Middle frontal gyrus (tissue), 1 donor: Measurements from ENCODE around the gene FCN1.

ENCODE experiments used
- DNase-seq: peaks from one replicate; pipeline ENCODE4 v3.0.0-alpha.2; 2015; ENCODE audit warnings: low spot score; ENCODE audit errors: extremely low spot score

The FCN1 gene

GRCh38 chr9:134892820-134893420 is 24.8 kb downstream of the FCN1 start:
- DNase-seq: no peak

- DNase-seq: no peak
Observed at GRCh38 chr9:134892221-134892620, 25.5 kb downstream of the FCN1 start.

- no peak for DNase-seq
Observed at GRCh38 chr9:134891713-134892112, 26.0 kb downstream of the FCN1 start.

- DNase-seq: no peak
Observed at GRCh38 chr9:134891053-134891452, 26.7 kb downstream of the FCN1 start.

GRCh38 chr9:134890155-134890495 is 27.6 kb downstream of the FCN1 start:
- DNase-seq: no peak

- DNase-seq: no peak
Observed at GRCh38 chr9:134889386-134890154, 28.1 kb downstream of the FCN1 start.

- no peak for DNase-seq
Observed at GRCh38 chr9:134888603-134889190, 29.0 kb downstream of the FCN1 start.

GRCh38 chr9:134887686-134888602 is 29.8 kb downstream of the FCN1 start:
- DNase-seq: no peak

GRCh38 chr9:134887219-134887618 is 30.5 kb downstream of the FCN1 start:
- no peak for DNase-seq

- DNase-seq: no peak
Observed at GRCh38 chr9:134886413-134886913, 31.2 kb downstream of the FCN1 start.

GRCh38 chr9:134885679-134886412 is 31.9 kb downstream of the FCN1 start:
- no peak for DNase-seq

- DNase-seq: no peak
Observed at GRCh38 chr9:134885001-134885678, 32.6 kb downstream of the FCN1 start.

- DNase-seq: no peak
Observed at GRCh38 chr9:134884492-134884891, 33.2 kb downstream of the FCN1 start.

GRCh38 chr9:134883040-134883782 is 34.5 kb downstream of the FCN1 start:
- no peak for DNase-seq

- DNase-seq: no peak
Observed at GRCh38 chr9:134882204-134882785, 35.4 kb downstream of the FCN1 start.

GRCh38 chr9:134881313-134881670 is 36.4 kb downstream of the FCN1 start:
- DNase-seq: no peak

- DNase-seq: no peak
Observed at GRCh38 chr9:134880484-134881312, 37.0 kb downstream of the FCN1 start, which contains the start of gene FCN2. FCN2 (plus strand) TSS chr9:134880810; CDS start chr9:134880822, 12 bp downstream.
